PC-3 (cell line): ENCODE results near the gene CD82. TPM values are rescaled to one million over a fixed set of nuclear protein-coding genes. Genes with fewer than 3 reads are reported as not detected.

ENCODE experiments used
- ATAC-seq: fragments of 200-7000 bp; cut with Tn5 transposase; 2 replicates; pipeline ENCODE4 v1.9.1; 2020; ENCODE audit warnings: mild to moderate bottlenecking, moderate library complexity
- BruUV-seq: library from RNA; stranded (reverse); fragments of 400-500 nt; replicated peaks from 2 replicates; lab custom pipeline; 2021; lab: Mats Ljungman, UMichigan
- CTCF ChIA-PET: fragments of 300-600 bp; sonication (Branson Sonifier 250); formaldehyde crosslinking; loops from one replicate; lab custom pipeline; 2022; ENCODE audit warnings: antibody characterized with exemption; lab: Charles Lee
- POLR2A ChIA-PET: fragments of 300-600 bp; sonication (Branson Sonifier 250); formaldehyde crosslinking; loops from one replicate; lab custom pipeline; 2022; ENCODE audit warnings: antibody characterized with exemption; ENCODE audit not compliant: unreplicated experiment; lab: Charles Lee
- DNase-seq: peaks from one replicate; pipeline ENCODE4 v3.0.0-alpha.2; 2015
- H2AFZ ChIP-seq: fragments of 300-600 bp; sonication (generic); 2 replicates; pipeline ENCODE4 v1.6.0; 2016; ENCODE audit warnings: antibody characterized with exemption, low read length
- H3F3A ChIP-seq: fragments of 300-600 bp; sonication (generic); one replicate; pipeline ENCODE4 v1.6.0; 2017; ENCODE audit warnings: antibody characterized with exemption, low read length, control low read depth, mild to moderate bottlenecking; ENCODE audit not compliant: unreplicated experiment
- H3K27ac ChIP-seq: fragments of 300-600 bp; sonication (generic); 2 replicates; pipeline ENCODE4 v1.5.1; 2016; ENCODE audit warnings: mild to moderate bottlenecking, low read length
- H3K27me3 ChIP-seq: fragments of 300-600 bp; sonication (generic); 2 replicates; pipeline ENCODE4 v1.6.1; 2016; ENCODE audit warnings: low read length, mixed read lengths
- H3K36me3 ChIP-seq: fragments of 300-600 bp; sonication (generic); 2 replicates; pipeline ENCODE4 v1.6.1; 2016; ENCODE audit warnings: low read depth, mixed run types, low read length, mixed read lengths
- H3K4me1 ChIP-seq: fragments of 300-600 bp; sonication (generic); 2 replicates; pipeline ENCODE4 v1.5.1; 2016; ENCODE audit warnings: low read length; ENCODE audit not compliant: insufficient read depth
- H3K4me2 ChIP-seq: fragments of 300-600 bp; sonication (generic); 2 replicates; pipeline ENCODE4 v1.6.0; 2016; ENCODE audit warnings: low read length
- H3K4me3 ChIP-seq: fragments of 300-600 bp; sonication (generic); 2 replicates; pipeline ENCODE4 v1.5.1; 2016; ENCODE audit warnings: mild to moderate bottlenecking, low read length, mixed read lengths
- H3K79me2 ChIP-seq: fragments of 300-600 bp; sonication (generic); 2 replicates; pipeline ENCODE4 v1.6.1; 2017; ENCODE audit warnings: low read length, mixed read lengths
- H3K9ac ChIP-seq: fragments of 300-600 bp; sonication (generic); 2 replicates; pipeline ENCODE4 v1.6.0; 2016; ENCODE audit warnings: mild to moderate bottlenecking, low read length
- H3K9me2 ChIP-seq: fragments of 300-600 bp; sonication (generic); replicated peaks from 2 replicates; pipeline ENCODE4 v1.6.1; 2016; ENCODE audit warnings: mixed run types, low read length, mixed read lengths
- H3K9me3 ChIP-seq: fragments of 300-600 bp; sonication (generic); 2 replicates; pipeline ENCODE4 v1.6.1; 2016; ENCODE audit warnings: low read length, mixed read lengths
- H4K20me1 ChIP-seq: fragments of 300-600 bp; sonication (generic); 2 replicates; pipeline ENCODE4 v1.6.1; 2016; ENCODE audit warnings: low read length, mixed read lengths
- EZH2 ChIP-seq: fragments of 300-600 bp; sonication (generic); IDR thresholded peaks from one replicate; pipeline ENCODE4 v1.6.1; 2017; ENCODE audit warnings: antibody characterized with exemption, mild to moderate bottlenecking, low read length; ENCODE audit not compliant: unreplicated experiment
- EZH2phosphoT487 ChIP-seq: fragments of 300-600 bp; sonication (generic); IDR thresholded peaks from 2 replicates; pipeline ENCODE4 v1.6.1; 2018; ENCODE audit warnings: mild to moderate bottlenecking, antibody characterized with exemption, low read length, borderline replicate concordance
- intact Hi-C: fragments of 100-400 bp; cut with micrococcal nuclease; formaldehyde crosslinking; loops from 2 replicates; pipeline ENCODE4 v1.9.0; 2023
- total RNA-seq: library from RNA; depleted of rRNA; stranded (reverse); fragments of >200 nt; gene quantifications from 2 replicates; pipeline ENCODE4 v1.2.3, GENCODE V29; 2014
- TF ChIP-seq, protein P1 (sequence below): fragments of 300-600 bp; sonication (generic); conservative IDR thresholded peaks from 2 replicates; pipeline ENCODE4 v1.5.1; 2017; ENCODE audit warnings: antibody characterized with exemption, low read depth, mild to moderate bottlenecking, low read length

The CD82 gene
- total RNA-seq, 1 experiment from 2014 or later: 5.0 TPM

DNA sequence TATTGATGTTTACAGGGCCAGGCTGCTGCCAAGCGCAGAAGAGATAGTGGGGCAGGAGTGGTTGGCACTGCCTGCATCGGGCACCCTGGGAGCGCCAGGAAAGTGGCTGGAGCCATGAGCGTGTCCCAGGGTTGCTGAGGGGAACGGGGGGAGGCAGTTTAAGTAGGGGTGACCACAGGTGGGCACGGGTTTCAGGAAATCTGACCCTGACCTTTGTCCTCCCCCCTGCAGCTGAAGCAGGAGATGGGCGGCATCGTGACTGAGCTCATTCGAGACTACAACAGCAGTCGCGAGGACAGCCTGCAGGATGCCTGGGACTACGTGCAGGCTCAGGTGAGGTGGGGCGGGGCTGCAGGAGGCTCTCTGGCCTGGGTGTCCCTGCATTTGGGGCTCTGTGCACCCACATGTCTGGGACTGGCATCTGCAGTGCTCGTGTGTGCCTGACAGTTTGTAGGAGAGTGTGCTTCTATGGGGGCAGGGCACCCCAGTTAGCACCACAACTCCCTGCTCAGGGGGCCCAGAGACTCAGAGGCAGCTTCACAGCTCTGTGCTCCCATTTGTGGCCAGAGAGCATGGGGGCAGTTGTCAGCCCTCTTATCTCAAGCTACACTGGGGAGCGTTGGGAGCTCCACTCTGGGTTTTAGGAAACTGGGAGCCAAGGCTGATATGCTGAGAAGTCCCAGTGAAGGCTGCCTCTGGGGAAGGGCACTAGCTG lies 49.7 kb downstream of the CD82 start:
- Histone ChIP-seq H3K79me2 (no peaks in the 10 kb centered on the region), H4K20me1 (no peaks in the 10 kb centered on the region), H3K4me2 (no peak overlapping the region), H2AFZ (no peak overlapping the region), H3K9me2 (no peaks in the 10 kb centered on the region), H3K27ac (no peak overlapping the region), H3K4me1 (no peaks in the 10 kb centered on the region), H3F3A (no peaks in the 10 kb centered on the region), H3K4me3 (no peak overlapping the region), H3K27me3 (no peaks in the 10 kb centered on the region), H3K9ac (no peak overlapping the region), H3K36me3 (no peaks in the 10 kb centered on the region), H3K9me3 (no peaks in the 10 kb centered on the region)
- TF ChIP-seq EZH2phosphoT487 (no peak), EZH2 (no peak)
- TF ChIP-seq, protein P1, sequence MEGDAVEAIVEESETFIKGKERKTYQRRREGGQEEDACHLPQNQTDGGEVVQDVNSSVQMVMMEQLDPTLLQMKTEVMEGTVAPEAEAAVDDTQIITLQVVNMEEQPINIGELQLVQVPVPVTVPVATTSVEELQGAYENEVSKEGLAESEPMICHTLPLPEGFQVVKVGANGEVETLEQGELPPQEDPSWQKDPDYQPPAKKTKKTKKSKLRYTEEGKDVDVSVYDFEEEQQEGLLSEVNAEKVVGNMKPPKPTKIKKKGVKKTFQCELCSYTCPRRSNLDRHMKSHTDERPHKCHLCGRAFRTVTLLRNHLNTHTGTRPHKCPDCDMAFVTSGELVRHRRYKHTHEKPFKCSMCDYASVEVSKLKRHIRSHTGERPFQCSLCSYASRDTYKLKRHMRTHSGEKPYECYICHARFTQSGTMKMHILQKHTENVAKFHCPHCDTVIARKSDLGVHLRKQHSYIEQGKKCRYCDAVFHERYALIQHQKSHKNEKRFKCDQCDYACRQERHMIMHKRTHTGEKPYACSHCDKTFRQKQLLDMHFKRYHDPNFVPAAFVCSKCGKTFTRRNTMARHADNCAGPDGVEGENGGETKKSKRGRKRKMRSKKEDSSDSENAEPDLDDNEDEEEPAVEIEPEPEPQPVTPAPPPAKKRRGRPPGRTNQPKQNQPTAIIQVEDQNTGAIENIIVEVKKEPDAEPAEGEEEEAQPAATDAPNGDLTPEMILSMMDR: no peak
- intact Hi-C loops: no loop called here
- ATAC-seq: no peak
- DNase-seq: no peak
- BruUV-seq: no TSS peak
- CTCF ChIA-PET: interaction anchor here (1.3 kb wide), 1 partner anchor 63 kb away, joined by 3 read pairs; no protein-coding TSS in a partner anchor
- POLR2A ChIA-PET: no interaction called here

DNA sequence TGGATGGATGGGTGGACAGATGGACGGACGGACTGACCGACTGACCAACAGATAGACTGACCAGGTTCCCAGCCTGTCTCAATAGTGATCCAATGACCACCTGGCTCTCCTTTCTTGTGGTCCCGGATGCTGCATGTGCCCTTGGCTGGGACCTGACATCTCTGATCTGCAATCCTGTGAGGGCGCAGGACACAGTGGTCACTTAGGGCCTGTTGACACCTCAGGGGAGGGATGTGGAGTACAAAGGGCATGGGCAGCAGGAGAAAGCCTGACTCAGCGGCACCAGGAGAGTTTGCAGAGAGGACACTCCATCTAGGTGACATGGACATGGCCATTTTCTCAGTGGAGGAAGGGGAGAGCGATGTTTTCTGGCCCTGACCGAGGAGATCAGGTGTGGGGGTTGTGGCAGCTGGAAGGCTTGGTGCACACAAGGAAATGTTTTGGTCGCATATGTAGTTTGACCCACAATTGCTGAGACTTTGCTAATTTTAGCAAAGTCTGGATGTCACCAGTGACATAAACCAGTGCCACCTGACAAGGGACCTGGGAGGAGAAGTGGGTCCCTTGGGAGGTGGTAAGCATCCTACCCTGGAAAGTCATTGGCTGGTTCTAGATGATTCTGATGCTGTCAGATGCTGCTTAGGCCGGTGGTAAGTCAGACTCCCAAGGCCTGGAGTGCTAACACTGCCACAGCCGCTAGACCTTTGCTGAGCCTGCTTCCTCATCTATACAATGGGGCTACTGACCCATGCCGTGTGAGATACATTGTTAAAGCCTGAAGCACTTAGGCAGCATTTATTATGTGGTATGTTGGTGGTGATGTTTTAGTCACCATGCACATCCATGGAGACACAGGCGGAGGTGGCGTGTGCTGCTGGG lies 50.7 kb downstream of the CD82 start:
- TF ChIP-seq, protein P1: no peak
- TF ChIP-seq EZH2phosphoT487 (no peak), EZH2 (no peak)
- POLR2A ChIA-PET: interaction anchor here (0.6 to 0.7 kb wide), 2 partner anchors 58 to 246 kb away, joined by 3 to 4 read pairs; no protein-coding TSS in a partner anchor

More for the DNA sequence above, 50.7 kb downstream of the CD82 start:
- Histone ChIP-seq H3K36me3 (no peaks in the 10 kb centered on the region), H3K4me3 (no peak overlapping the region), H2AFZ (no peak overlapping the region), H3K9me3 (no peaks in the 10 kb centered on the region), H3K4me2 (no peak overlapping the region), H3K27me3 (no peaks in the 10 kb centered on the region), H3F3A (no peaks in the 10 kb centered on the region), H3K9me2 (no peaks in the 10 kb centered on the region), H4K20me1 (no peaks in the 10 kb centered on the region), H3K27ac (no peak overlapping the region), H3K9ac (no peak overlapping the region), H3K4me1 (no peaks in the 10 kb centered on the region), H3K79me2 (no peaks in the 10 kb centered on the region)
- CTCF ChIA-PET: interaction anchor here (1.1 to 1.6 kb wide), 5 partner anchors 34 to 295 kb away, joined by 3 to 33 read pairs (median 8); partner anchors contain the start of gene CD82
- ATAC-seq (no peak), DNase-seq (no peak)
- BruUV-seq: no TSS peak
- intact Hi-C loops: loop anchor here (2.0 kb wide), 1 partner anchor 51 kb away; the partner anchor contains the start of gene CD82
